GM10266 (cell line): Measurements from ENCODE around the gene PGBD5.

Experiments
- DNase-seq: peaks from one replicate; pipeline ENCODE4 v3.0.0; 2012; ENCODE audit errors: extremely low spot score
- CTCF ChIP-seq: IDR thresholded peaks from 2 replicates; pipeline ENCODE4 v1.5.1; 2012; ENCODE audit warnings: mild to moderate bottlenecking, low read depth; ENCODE audit not compliant: control insufficient read depth, insufficient read depth; ENCODE audit errors: missing control alignments

PGBD5 gene

GRCh38 chr1:230366504-230366915 lies 59.6 kb downstream of the PGBD5 start:
- no peak for TF ChIP-seq CTCF
- DNase-seq: no peak

- no peak for TF ChIP-seq CTCF
- no peak for DNase-seq
Observed at GRCh38 chr1:230365723-230366307, 60.3 kb downstream of the PGBD5 start.

GRCh38 chr1:230362949-230363348 lies 63.2 kb downstream of the PGBD5 start:
- no peak for DNase-seq

GRCh38 chr1:230361941-230362340 lies 64.2 kb downstream of the PGBD5 start:
- TF ChIP-seq CTCF: no peak
- DNase-seq: no peak

More at GRCh38 chr1:230362949-230363348, 63.2 kb downstream of the PGBD5 start:
- TF ChIP-seq CTCF: no peak

- TF ChIP-seq CTCF: no peak
- DNase-seq: no peak
Observed at GRCh38 chr1:230359992-230360668, 66.0 kb downstream of the PGBD5 start.

- no peak for DNase-seq
- no peak for TF ChIP-seq CTCF
Observed at GRCh38 chr1:230356869-230357794, 69.0 kb downstream of the PGBD5 start.
